IMR-90 (cell line): ENCODE measurements around the gene HSPG2. TPM values are rescaled to one million over a fixed set of nuclear protein-coding genes. Genes with fewer than 3 reads are reported as not detected.

Experiments used
- ATAC-seq: fragments of 200-7000 bp; cut with Tn5 transposase; 2 replicates; pipeline ENCODE4 v1.9.1; 2020; ENCODE audit warnings: low read depth, mild to moderate bottlenecking, moderate library complexity
- BruUV-seq: library from RNA; stranded (reverse); fragments of 400-500 nt; replicated peaks from 2 replicates; lab custom pipeline; 2021; lab: Mats Ljungman, UMichigan
- CTCF ChIA-PET: fragments of 300-600 bp; formaldehyde crosslinking; extraction: SDS; loops from one replicate; lab custom pipeline; 2021; ENCODE audit warnings: antibody characterized with exemption; lab: Yijun Ruan, JAX
- POLR2A ChIA-PET: fragments of 300-600 bp; sonication (Branson Sonifier 250); formaldehyde crosslinking; loops from one replicate; lab custom pipeline; 2022; ENCODE audit warnings: antibody characterized with exemption; ENCODE audit not compliant: unreplicated experiment; lab: Charles Lee
- DNase-seq: peaks from one replicate; pipeline ENCODE4 v3.0.0; 2013
- H2AFZ ChIP-seq: replicated peaks from 2 replicates; pipeline ENCODE3; 2013; ENCODE audit warnings: low read length, mild to moderate bottlenecking; ENCODE audit not compliant: poor library complexity
- H2AK5ac ChIP-seq: 2 replicates; pipeline ENCODE4 v1.6.1; 2013; ENCODE audit warnings: low read depth, low read length, inconsistent platforms
- H2AK9ac ChIP-seq: replicated peaks from 2 replicates; pipeline ENCODE3; 2013; ENCODE audit warnings: mild to moderate bottlenecking, low read depth, low read length, moderate library complexity; ENCODE audit not compliant: poor library complexity
- H2BK120ac ChIP-seq: 2 replicates; pipeline ENCODE4 v1.6.1; 2013; ENCODE audit warnings: low read depth, low read length, inconsistent platforms
- H2BK15ac ChIP-seq: 3 replicates; pipeline ENCODE4 v1.6.1; 2013; ENCODE audit warnings: low read depth, low read length, inconsistent platforms
- H2BK20ac ChIP-seq: 2 replicates; pipeline ENCODE4 v1.6.1; 2013; ENCODE audit warnings: low read depth, mild to moderate bottlenecking, inconsistent platforms, low read length, moderate library complexity
- H2BK5ac ChIP-seq: 2 replicates; pipeline ENCODE4 v1.6.1; 2013; ENCODE audit warnings: mild to moderate bottlenecking, low read depth, low read length, inconsistent platforms; ENCODE audit not compliant: poor library complexity, severe bottlenecking
- H3K14ac ChIP-seq: replicated peaks from 2 replicates; pipeline ENCODE4 v1.6.1; 2013; ENCODE audit warnings: low read depth, low read length, inconsistent platforms
- H3K18ac ChIP-seq: 2 replicates; pipeline ENCODE4 v1.6.1; 2013; ENCODE audit warnings: low read depth, low read length, control low read depth
- H3K23ac ChIP-seq: 2 replicates; pipeline ENCODE4 v1.6.1; 2013; ENCODE audit warnings: low read depth, low read length, inconsistent platforms
- H3K27ac ChIP-seq: 2 replicates; pipeline ENCODE4 v1.5.1; 2013; ENCODE audit warnings: mild to moderate bottlenecking, control low read depth, low read length; ENCODE audit not compliant: insufficient read depth
- H3K27me3 ChIP-seq: 2 replicates; pipeline ENCODE4 v1.6.1; 2013; ENCODE audit warnings: low read length; ENCODE audit not compliant: control insufficient read depth, insufficient read depth
- H3K36me3 ChIP-seq: 2 replicates; pipeline ENCODE4 v1.6.1; 2013; ENCODE audit warnings: low read length, mixed read lengths; ENCODE audit not compliant: control insufficient read depth, insufficient read depth
- H3K4ac ChIP-seq: 2 replicates; pipeline ENCODE4 v1.6.1; 2013; ENCODE audit warnings: low read depth, low read length, inconsistent platforms
- H3K4me1 ChIP-seq: 2 replicates; pipeline ENCODE4 v1.6.1; 2013; ENCODE audit warnings: low read length, mixed read lengths; ENCODE audit not compliant: control insufficient read depth, insufficient read depth
- H3K4me2 ChIP-seq: 2 replicates; pipeline ENCODE4 v1.6.1; 2013; ENCODE audit warnings: low read depth, mild to moderate bottlenecking, control low read depth, low read length, moderate library complexity
- H3K4me3 ChIP-seq: 2 replicates; pipeline ENCODE4 v1.5.1; 2013; ENCODE audit warnings: low read depth, mild to moderate bottlenecking, control low read depth, low read length, moderate library complexity; ENCODE audit not compliant: insufficient read depth
- H3K56ac ChIP-seq: 2 replicates; pipeline ENCODE4 v1.6.1; 2013; ENCODE audit warnings: low read length, inconsistent platforms; ENCODE audit not compliant: insufficient read depth; ENCODE audit errors: extremely low read depth
- H3K79me1 ChIP-seq, 2 experiments: 2 replicates each; pipeline ENCODE4 v1.6.1; 2013; ENCODE audit warnings: low read length in 2 of 2, inconsistent platforms in 1 of 2, low read depth in 1 of 2
- H3K9ac ChIP-seq: 2 replicates; pipeline ENCODE4 v1.6.1; 2013; ENCODE audit warnings: low read depth, low read length, control low read depth
- H3K9me1 ChIP-seq: 2 replicates; pipeline ENCODE4 v1.6.1; 2013; ENCODE audit warnings: low read length, inconsistent platforms; ENCODE audit not compliant: insufficient read depth
- H3K9me3 ChIP-seq: 2 replicates; pipeline ENCODE4 v1.6.1; 2013; ENCODE audit warnings: low read length; ENCODE audit not compliant: control insufficient read depth, insufficient read depth
- H4K20me1 ChIP-seq: 2 replicates; pipeline ENCODE4 v1.6.1; 2013; ENCODE audit warnings: low read length, inconsistent platforms; ENCODE audit not compliant: insufficient read depth
- H4K5ac ChIP-seq: 2 replicates; pipeline ENCODE4 v1.6.1; 2013; ENCODE audit warnings: mild to moderate bottlenecking, low read depth, low read length, control low read depth
- H4K8ac ChIP-seq, 2 experiments: 2 replicates each; pipeline ENCODE4 v1.6.1; 2013; ENCODE audit warnings: low read depth in 2 of 2, low read length in 2 of 2, control low read depth in 1 of 2, inconsistent platforms in 1 of 2
- H4K91ac ChIP-seq: 2 replicates; pipeline ENCODE4 v1.6.1; 2013; ENCODE audit warnings: low read depth, low read length, inconsistent platforms; ENCODE audit not compliant: insufficient read depth
- CEBPB ChIP-seq: IDR thresholded peaks from 2 replicates; pipeline ENCODE4 v1.6.1; 2012; ENCODE audit warnings: low read depth, low read length, improper control_type of control experiment
- CHD1 ChIP-seq: IDR thresholded peaks from 2 replicates; pipeline ENCODE4 v1.6.1; 2012; ENCODE audit warnings: low read depth, low read length, improper control_type of control experiment
- CTCF ChIP-seq: conservative IDR thresholded peaks from 2 replicates; pipeline ENCODE4 v1.5.1; 2012; ENCODE audit warnings: mild to moderate bottlenecking, low read depth, low read length, improper control_type of control experiment
- ELK1 ChIP-seq: fragments of 150-350 bp; IDR thresholded peaks from 2 replicates; pipeline ENCODE4 v1.6.1; 2016; ENCODE audit warnings: low read depth, mild to moderate bottlenecking, low read length, moderate library complexity, borderline replicate concordance
- FOS ChIP-seq: fragments of 150-350 bp; IDR thresholded peaks from 2 replicates; pipeline ENCODE4 v1.6.1; 2016; ENCODE audit warnings: low read depth, low read length
- MAZ ChIP-seq: IDR thresholded peaks from 2 replicates; pipeline ENCODE4 v1.6.1; 2012; ENCODE audit warnings: low read depth, mild to moderate bottlenecking, low read length, improper control_type of control experiment, moderate library complexity, borderline replicate concordance
- MXI1 ChIP-seq: IDR thresholded peaks from 2 replicates; pipeline ENCODE4 v1.6.1; 2012; ENCODE audit warnings: low read depth, mild to moderate bottlenecking, low read length, moderate library complexity, borderline replicate concordance
- NFE2L2 ChIP-seq: fragments of 150-350 bp; IDR thresholded peaks from 2 replicates; pipeline ENCODE4 v1.6.1; 2016; ENCODE audit warnings: low read depth, mild to moderate bottlenecking, low read length
- POLR2A ChIP-seq: IDR thresholded peaks from 2 replicates; pipeline ENCODE4 v1.6.1; 2012; ENCODE audit warnings: mild to moderate bottlenecking, low read depth, low read length
- RAD21 ChIP-seq: IDR thresholded peaks from 2 replicates; pipeline ENCODE4 v1.6.1; 2012; ENCODE audit warnings: low read length, improper control_type of control experiment
- RCOR1 ChIP-seq: IDR thresholded peaks from 2 replicates; pipeline ENCODE4 v1.6.1; 2012; ENCODE audit warnings: mild to moderate bottlenecking, low read length, improper control_type of control experiment; ENCODE audit not compliant: insufficient replicate concordance
- RFX5 ChIP-seq: IDR thresholded peaks from 2 replicates; pipeline ENCODE4 v1.8.0; 2012; ENCODE audit warnings: low read depth, mild to moderate bottlenecking, low read length, moderate library complexity
- SMC3 ChIP-seq: fragments of 150-350 bp; IDR thresholded peaks from 2 replicates; pipeline ENCODE4 v1.6.1; 2016; ENCODE audit warnings: low read depth, mild to moderate bottlenecking, antibody characterized with exemption, low read length, moderate library complexity
- USF2 ChIP-seq: fragments of 150-350 bp; IDR thresholded peaks from 2 replicates; pipeline ENCODE4 v1.6.1; 2017; ENCODE audit warnings: mild to moderate bottlenecking, antibody characterized with exemption, low read length, low read depth
- WGBS, 2 experiments: methylation state at CpG; one replicate each; pipeline versions ENCODE4 v1.1.5 to v1.1.7; 2013; ENCODE audit warnings: missing lambda C conversion rate in 2 of 2; ENCODE audit not compliant: insufficient read length in 1 of 2; ENCODE audit errors: extremely low coverage in 2 of 2; 5-methylcytosine and 5-hydroxymethylcytosine counted together
- dilution Hi-C: fragments of 300-500 bp; cut with HindIII; formaldehyde crosslinking; loops from one replicate; pipeline ENCODE4 v1.14.3; 2018; ENCODE audit warnings: low sequenced_read_pairs; ENCODE audit not compliant: unreplicated experiment
- in situ Hi-C: fragments of 300-500 bp; cut with MboI; formaldehyde crosslinking; loops from 3 replicates; pipeline ENCODE4 v1.14.3; 2019; ENCODE audit warnings: low sequenced_read_pairs, inconsistent platforms, mixed read lengths
- intact Hi-C: fragments of 100-400 bp; cut with micrococcal nuclease; formaldehyde crosslinking; loops from 2 replicates; pipeline ENCODE4 v1.10.0; 2022
- polyA plus RNA-seq, 3 experiments: library from polyadenylated mRNA; depleted of rRNA; stranded (reverse); fragments of >200 nt; gene quantifications; 2 replicates each; pipeline ENCODE4 v1.2.3, GENCODE V29; 2012; ENCODE audit warnings: low replicate concordance in 1 of 3
- total RNA-seq: library from RNA; depleted of rRNA; stranded (reverse); fragments of >200 nt; gene quantifications from 2 replicates; pipeline ENCODE4 v1.2.3, GENCODE V29; 2012

Gene HSPG2
- total and polyA plus RNA-seq, 2 of the 4 experiments (the other 2 are of a cell fraction): 15.8 to 94.0 TPM

- POLR2A ChIA-PET: no interaction called here
- Histone ChIP-seq H2BK20ac (peak overlapping the region; percentile 48), H2AK9ac (peak overlapping the region; percentile 19), H2AFZ (no peak overlapping the region), H4K20me1 (peaks cover 39% of the 10 kb centered on the region), H4K5ac (no peak overlapping the region), H3K27ac (peak overlapping the region; percentile 6; the same call in 1 of the 2 replicates), H2BK120ac (no peak overlapping the region), H4K8ac (peak overlapping the region; percentile 33 to 35; a peak in 2 of 4 replicates), H3K4ac (peak overlapping the region; percentile 36), H3K79me1 (peaks cover 43 to 90% of the 10 kb centered on the region in 2 experiments), H3K18ac (no peak overlapping the region), H3K4me3 (no peak overlapping the region), H4K91ac (peak overlapping the region; percentile 43; the same call in 1 of the 2 replicates), H3K9ac (peak overlapping the region; percentile 49; the same call in 1 of the 2 replicates), H3K36me3 (peaks cover 3% of the 10 kb centered on the region; the same call in 1 of the 2 replicates), H3K4me2 (no peak overlapping the region), H3K27me3 (no peaks in the 10 kb centered on the region), H3K4me1 (peaks cover 43% of the 10 kb centered on the region), H3K9me3 (no peaks in the 10 kb centered on the region), H3K56ac (no peak overlapping the region), H2BK15ac (0 out of 3 replicates have a peak overlapping the region, but pooled peaks have one; percentile 23), H2BK5ac (peak overlapping the region; percentile 79), H2AK5ac (peak overlapping the region; percentile 59; the same call in 1 of the 2 replicates), H3K14ac (peak overlapping the region; percentile 67; the same call in 1 of the 2 replicates), H3K9me1 (peaks cover 50% of the 10 kb centered on the region), H3K23ac (peak overlapping the region; percentile 65)
- no peak for ATAC-seq
- no TSS peak for BruUV-seq
- dilution Hi-C loops (no loop called here), intact Hi-C loops (no loop called here), in situ Hi-C loops (no loop called here)
- 70% methylated on average over 2 of the region's 11 CpGs; no CpG with 5 or more reads in 1 of the 2 experiments for WGBS, 2 experiments
- CTCF ChIA-PET: no interaction called here
- DNase-seq: no peak
- TF ChIP-seq RCOR1 (no peak), RFX5 (no peak), CHD1 (no peak), CTCF (no peak), SMC3 (no peak), CEBPB (no peak), POLR2A (no peak), ELK1 (no peak), USF2 (no peak), MAZ (no peak), RAD21 (no peak), NFE2L2 (no peak), FOS (no peak), MXI1 (no peak)
These were observed 15.8 kb downstream of the HSPG2 start for GRCh38 chr1:21921100-21921875.
